B cell (primary cell): ENCODE data around the gene ULBP1. TPM values are rescaled to one million over a fixed set of nuclear protein-coding genes. Genes with fewer than 3 reads are reported as not detected.
"Not testable (repeated sequence)": the region's sequence is repeated elsewhere in the genome, so short reads cannot be mapped to it uniquely, and the experiment has no call there.

Experiments used
- ATAC-seq: fragments of 200-7000 bp; cut with Tn5 transposase; one replicate; pipeline ENCODE4 v1.10.0; 2021; ENCODE audit warnings: low read depth, mild to moderate bottlenecking, moderate number of reproducible peaks, moderate library complexity
- CTCF ChIA-PET: fragments of 350-600 bp; sonication (Branson Sonifier 250); formaldehyde crosslinking; loops from one replicate; lab custom pipeline; 2021; ENCODE audit warnings: antibody characterized with exemption, inconsistent platforms; lab: Charles Lee
- POLR2A ChIA-PET: fragments of 350-600 bp; sonication (Branson Sonifier 250); formaldehyde crosslinking; loops from one replicate; lab custom pipeline; 2021; ENCODE audit warnings: antibody characterized with exemption; lab: Charles Lee
- DNase-seq: peaks from one replicate; pipeline ENCODE4 v3.0.0; 2013
- H2AFZ ChIP-seq: 2 replicates; pipeline ENCODE4 v1.6.1; 2012; ENCODE audit warnings: mild to moderate bottlenecking, low read depth, low read length; ENCODE audit not compliant: insufficient read depth, poor library complexity, severe bottlenecking
- H3K27ac ChIP-seq, 2 donors: 1 replicate in 1 of 2; 2 replicates in 1 of 2; pipeline ENCODE4 v1.5.1; 2012 to 2013; ENCODE audit warnings: low read length in 2 of 2, mild to moderate bottlenecking in 2 of 2, moderate library complexity in 1 of 2
- H3K27me3 ChIP-seq, 4 experiments: fragments of 200-600 bp in 1 of 4; sonication (generic) in 1 of 4; replicated peaks in 1 of 4; 1 replicate in 2 of 4; 2 replicates in 2 of 4; pipeline versions ENCODE4 v1.6.1 to v1.7.0; 2013 to 2016; ENCODE audit warnings: low read length in 3 of 4, mild to moderate bottlenecking in 2 of 4, mixed read lengths in 1 of 4, moderate library complexity in 1 of 4; ENCODE audit not compliant: insufficient read depth in 4 of 4, control insufficient read depth in 3 of 4; ENCODE audit errors: control extremely low read depth in 1 of 4
- H3K36me3 ChIP-seq, 2 experiments: replicated peaks in 1 of 2; 1 replicate in 1 of 2; 2 replicates in 1 of 2; pipeline versions ENCODE4 v1.6.1 to v1.7.1; 2013; ENCODE audit warnings: low read length in 1 of 2; ENCODE audit not compliant: insufficient read depth in 2 of 2, control insufficient read depth in 1 of 2; ENCODE audit errors: control extremely low read depth in 1 of 2, extremely low read depth in 1 of 2
- H3K4me1 ChIP-seq, 2 donors: fragments of 200-600 bp in 1 of 2; sonication (generic) in 1 of 2; 1 replicate in 1 of 2; 2 replicates in 1 of 2; pipeline versions ENCODE4 v1.5.1 to v1.6.1; 2013 to 2017; ENCODE audit warnings: low read length in 2 of 2; ENCODE audit not compliant: control insufficient read depth in 2 of 2, insufficient read depth in 2 of 2
- H3K4me2 ChIP-seq: replicated peaks from 2 replicates; pipeline ENCODE3; 2012; ENCODE audit warnings: mild to moderate bottlenecking, low read depth, low read length; ENCODE audit not compliant: poor library complexity, severe bottlenecking
- H3K4me3 ChIP-seq, 5 experiments: fragments of 200-600 bp in 1 of 5; sonication (generic) in 1 of 5; 1 replicate in 3 of 5; 2 replicates in 2 of 5; pipeline versions ENCODE4 v1.5.1 to v1.7.0; 2011 to 2016; ENCODE audit warnings: low read length in 4 of 5, mild to moderate bottlenecking in 4 of 5, low read depth in 2 of 5, control low read depth in 1 of 5, moderate library complexity in 1 of 5; ENCODE audit not compliant: insufficient read depth in 1 of 5; ENCODE audit errors: control extremely low read depth in 1 of 5, extremely low read depth in 1 of 5
- H3K79me2 ChIP-seq: fragments of 200-600 bp; sonication (generic); one replicate; pipeline ENCODE4 v1.6.0; 2016; ENCODE audit warnings: low read length; ENCODE audit not compliant: control insufficient read depth, insufficient read depth
- H3K9ac ChIP-seq: fragments of 200-600 bp; sonication (generic); 2 replicates; pipeline ENCODE4 v1.6.1; 2017; ENCODE audit warnings: mild to moderate bottlenecking, low read length, moderate library complexity
- H3K9me3 ChIP-seq, 3 donors: one replicate each; pipeline versions ENCODE4 v1.6.1 to v1.7.1; 2013; ENCODE audit warnings: low read length in 2 of 3; ENCODE audit not compliant: control insufficient read depth in 2 of 3, insufficient read depth in 1 of 3; ENCODE audit errors: control extremely low read depth in 1 of 3
- H4K20me1 ChIP-seq: 2 replicates; pipeline ENCODE4 v1.6.0; 2012; ENCODE audit warnings: mild to moderate bottlenecking, low read length; ENCODE audit not compliant: insufficient read depth, control insufficient read depth, poor library complexity, severe bottlenecking
- H3K27ac Mint-ChIP-seq: one replicate; pipeline ENCODE4 v1.8.0; 2021; ENCODE audit warnings: mixed read lengths
- H3K27me3 Mint-ChIP-seq: one replicate; pipeline ENCODE4 v1.8.0; 2021; ENCODE audit warnings: mixed read lengths
- H3K4me1 Mint-ChIP-seq: one replicate; pipeline ENCODE4 v1.8.0; 2021; ENCODE audit warnings: mixed read lengths
- H3K4me3 Mint-ChIP-seq: one replicate; pipeline ENCODE4 v1.8.0; 2021; ENCODE audit warnings: mixed read lengths
- H3K9me3 Mint-ChIP-seq: one replicate; pipeline ENCODE4 v1.8.0; 2022; ENCODE audit warnings: mixed read lengths; ENCODE audit not compliant: insufficient read depth
- WGBS: methylation state at CpG from one replicate; pipeline ENCODE4 v1.1.5; 2013; ENCODE audit warnings: missing lambda C conversion rate; ENCODE audit not compliant: insufficient coverage; 5-methylcytosine and 5-hydroxymethylcytosine counted together
- intact Hi-C: fragments of 100-400 bp; cut with micrococcal nuclease; formaldehyde crosslinking; loops from one replicate; pipeline ENCODE4 v1.10.0; 2022
- polyA plus RNA-seq: library from polyadenylated mRNA; depleted of rRNA; stranded (reverse); fragments of >200 nt; gene quantifications from 2 replicates; pipeline ENCODE4 v1.2.3, GENCODE V29; 2012
- total RNA-seq, 2 donors: library from RNA; stranded (reverse); fragments of 120-200 nt in 1 of 2; gene quantifications; 1 replicate in 1 of 2; 2 replicates in 1 of 2; pipeline versions ENCODE4 v1.2.3 to v1.2.4, GENCODE V29; 2013 to 2022

ULBP1 gene
- total and polyA plus RNA-seq, 2 donors (not counting 1 experiment from before 2014, with no cell fraction given), result 0.04 to 0.12 TPM

- peaks cover 12% of the 10 kb centered on the region for H3K4me1 Mint-ChIP-seq
- H2AFZ ChIP-seq, H4K20me1 ChIP-seq, H3K9ac ChIP-seq, intact Hi-C loops, POLR2A ChIA-PET, DNase-seq, H3K27ac Mint-ChIP-seq, H3K4me3 ChIP-seq, H3K4me3 Mint-ChIP-seq, H3K4me2 ChIP-seq, H3K9me3 ChIP-seq, H3K36me3 ChIP-seq, H3K9me3 Mint-ChIP-seq, H3K79me2 ChIP-seq, H3K27ac ChIP-seq, CTCF ChIA-PET, ATAC-seq: not testable (repeated sequence)
- peaks cover 65% of the 10 kb centered on the region for H3K27me3 Mint-ChIP-seq
- WGBS, result no CpG with 5 or more reads among the region's 3 CpGs
- Histone ChIP-seq H3K27me3 (peaks cover 0 to 70% (median 41%) of the 10 kb centered on the region in 4 experiments), H3K4me1 (peaks cover 10 to 15% of the 10 kb centered on the region in 2 donors)
These were observed 5.6 kb upstream of the ULBP1 start for GRCh38 chr6:149958124-149958523.

DNA sequence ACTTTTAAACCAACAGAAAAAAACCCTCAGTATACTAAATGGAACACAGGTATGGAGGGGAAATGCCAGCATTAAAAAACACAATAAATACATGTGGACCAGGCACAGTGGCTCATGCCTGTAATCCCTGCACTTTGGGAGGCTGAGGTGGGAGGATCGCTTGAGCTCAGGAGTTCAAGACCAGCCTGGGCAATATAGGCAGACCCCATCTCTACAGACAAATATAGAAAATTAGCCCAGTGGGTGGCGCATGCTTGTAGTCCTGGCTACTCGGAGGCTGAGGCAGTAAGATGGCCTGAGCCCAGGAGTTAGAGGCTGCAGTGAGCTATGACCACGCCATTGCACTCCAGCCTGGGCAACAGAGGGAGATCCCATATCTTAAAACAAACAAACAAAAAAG lies 3.9 kb upstream of the ULBP1 start:
- intact Hi-C loops, POLR2A ChIA-PET, ATAC-seq, H3K9me3 Mint-ChIP-seq, H3K4me3 Mint-ChIP-seq, H3K4me2 ChIP-seq, H3K4me3 ChIP-seq, H2AFZ ChIP-seq, H3K79me2 ChIP-seq, H3K36me3 ChIP-seq, DNase-seq, H3K9ac ChIP-seq, H3K27ac ChIP-seq, H4K20me1 ChIP-seq, H3K27ac Mint-ChIP-seq: not testable (repeated sequence)
- Histone ChIP-seq H3K9me3 (peaks cover 0 to 24% (median 0%) of the 10 kb centered on the region in 3 donors), H3K27me3 (peaks cover 0 to 71% (median 45%) of the 10 kb centered on the region in 4 experiments), H3K4me1 (peaks cover 20 to 21% of the 10 kb centered on the region in 2 donors)
- H3K27me3 Mint-ChIP-seq, result peaks cover 72% of the 10 kb centered on the region
- H3K4me1 Mint-ChIP-seq, result peaks cover 22% of the 10 kb centered on the region
- CTCF ChIA-PET, result interaction anchor here (0.9 to 1.1 kb wide), 2 partner anchors 57 to 124 kb away, joined by 3 read pairs; no protein-coding TSS in a partner anchor
- WGBS, result no CpG with 5 or more reads among the region's 4 CpGs
